GM18909 (cell line): Measurements from ENCODE around the gene AP4M1.

ENCODE experiments used
- ATAC-seq: cut with Tn5 transposase; IDR thresholded peaks from one replicate; pipeline ENCODE4 v1.9.1; 2021; ENCODE audit warnings: mild to moderate bottlenecking; ENCODE audit not compliant: unreplicated experiment, poor library complexity

AP4M1 gene, protein sequence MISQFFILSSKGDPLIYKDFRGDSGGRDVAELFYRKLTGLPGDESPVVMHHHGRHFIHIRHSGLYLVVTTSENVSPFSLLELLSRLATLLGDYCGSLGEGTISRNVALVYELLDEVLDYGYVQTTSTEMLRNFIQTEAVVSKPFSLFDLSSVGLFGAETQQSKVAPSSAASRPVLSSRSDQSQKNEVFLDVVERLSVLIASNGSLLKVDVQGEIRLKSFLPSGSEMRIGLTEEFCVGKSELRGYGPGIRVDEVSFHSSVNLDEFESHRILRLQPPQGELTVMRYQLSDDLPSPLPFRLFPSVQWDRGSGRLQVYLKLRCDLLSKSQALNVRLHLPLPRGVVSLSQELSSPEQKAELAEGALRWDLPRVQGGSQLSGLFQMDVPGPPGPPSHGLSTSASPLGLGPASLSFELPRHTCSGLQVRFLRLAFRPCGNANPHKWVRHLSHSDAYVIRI

DNA sequence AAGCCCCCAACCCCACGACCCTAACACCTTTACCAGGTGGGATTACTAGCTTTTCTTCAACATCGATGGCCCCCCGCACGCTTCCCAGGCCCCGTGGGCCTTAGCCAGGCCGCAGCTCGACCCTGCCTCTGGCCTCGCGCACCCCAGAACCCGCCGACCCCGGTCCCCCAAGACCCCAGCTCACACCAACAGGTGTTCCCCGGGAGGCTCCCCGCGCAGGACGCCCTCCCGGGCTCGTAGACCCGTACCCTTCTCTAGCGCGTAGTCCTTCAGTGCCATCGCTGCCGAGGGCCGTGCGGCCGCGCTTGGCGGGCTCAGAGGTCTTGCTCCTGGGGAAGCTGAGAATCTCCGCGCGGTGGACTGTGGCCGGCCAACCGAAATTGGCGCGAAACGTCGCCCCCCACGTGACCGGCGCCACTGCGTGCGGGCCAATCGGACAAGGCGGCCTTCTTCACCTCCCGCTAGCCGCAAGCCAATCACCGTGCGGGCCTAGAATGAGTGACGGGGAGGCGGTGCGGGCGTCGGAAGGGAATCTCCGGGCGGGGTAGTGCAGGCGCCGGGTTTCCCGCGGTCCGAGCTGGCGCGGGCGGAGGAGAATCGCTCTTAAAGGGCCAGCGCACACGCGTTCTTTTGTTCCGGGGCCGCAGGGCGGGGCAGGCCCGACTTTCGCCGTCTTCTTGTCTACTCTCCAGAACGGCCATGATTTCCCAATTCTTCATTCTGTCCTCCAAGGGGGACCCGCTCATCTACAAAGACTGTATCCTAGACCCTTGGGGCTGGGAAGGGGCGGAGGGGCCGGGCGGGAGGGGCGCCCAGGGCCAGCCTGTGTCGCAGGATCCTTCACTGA lies at the start of gene AP4M1, which contains the start of gene MCM7:
Gene AP4M1, plus strand, starts transcription at position 628 of the 847 bp plus-strand sequence. Its CDS starts 72 bp downstream, at position 700.
Gene MCM7, minus strand, starts transcription at position 382 of the 847 bp plus-strand sequence. Its CDS starts 103 bp downstream, at position 279.
- peak; percentile 85 for ATAC-seq

DNA sequence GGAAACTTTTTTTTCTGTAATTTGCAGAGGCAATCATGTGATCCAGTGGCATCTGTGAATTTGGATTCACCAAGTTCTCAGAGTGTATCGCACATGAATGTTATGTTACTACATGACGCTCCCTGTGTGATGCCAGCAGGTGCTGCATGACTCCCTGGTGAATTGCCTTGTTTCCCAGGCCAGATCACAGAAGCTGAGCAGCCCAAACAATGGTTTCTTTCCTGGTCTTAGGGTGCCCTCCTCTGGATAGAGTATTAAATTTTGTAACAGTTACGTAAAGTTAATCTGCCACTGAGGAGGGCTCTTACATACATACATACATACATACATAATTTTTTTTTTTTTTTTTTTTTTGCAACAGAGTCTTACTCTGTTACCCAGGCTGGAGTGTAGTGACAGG lies 48.2 kb upstream of the AP4M1 start:
- no peak for ATAC-seq

DNA sequence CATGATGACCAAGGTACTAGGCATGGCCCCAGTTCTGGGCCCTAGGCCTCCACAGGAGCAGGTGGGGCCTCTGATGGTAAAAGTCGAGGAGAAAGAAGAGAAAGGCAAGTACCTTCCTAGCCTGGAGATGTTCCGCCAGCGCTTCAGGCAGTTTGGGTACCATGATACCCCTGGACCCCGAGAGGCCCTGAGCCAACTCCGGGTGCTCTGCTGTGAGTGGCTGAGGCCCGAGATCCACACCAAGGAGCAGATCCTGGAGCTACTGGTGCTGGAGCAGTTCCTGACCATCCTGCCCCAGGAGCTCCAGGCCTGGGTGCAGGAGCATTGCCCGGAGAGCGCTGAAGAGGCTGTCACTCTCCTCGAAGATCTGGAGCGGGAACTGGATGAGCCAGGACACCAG lies 44.4 kb upstream of the AP4M1 start:
- ATAC-seq: no peak

DNA sequence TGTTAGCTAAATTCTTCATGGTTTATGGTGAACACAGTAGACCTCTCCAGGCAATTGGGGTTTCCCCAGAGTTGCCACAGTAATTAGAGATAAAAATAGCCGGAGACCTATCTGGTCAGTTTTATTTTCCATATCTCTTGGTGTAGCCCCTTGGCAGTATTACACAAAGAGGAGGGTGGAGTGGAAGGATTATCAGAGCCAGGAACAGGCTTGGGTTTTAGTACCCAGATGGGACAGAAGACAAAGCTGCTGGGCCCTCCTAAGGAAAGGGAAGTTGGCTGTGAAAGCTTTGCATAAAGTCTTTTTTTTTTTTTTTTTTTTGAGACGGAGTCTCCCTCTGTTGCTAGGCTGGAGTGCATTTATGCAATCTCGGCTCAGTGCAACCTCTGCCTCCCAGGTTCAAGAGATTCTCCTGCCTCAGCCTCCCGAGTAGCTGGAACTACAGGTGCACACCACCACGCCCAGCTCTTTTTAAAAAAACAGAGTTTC lies 42.1 kb upstream of the AP4M1 start:
- no peak for ATAC-seq

DNA sequence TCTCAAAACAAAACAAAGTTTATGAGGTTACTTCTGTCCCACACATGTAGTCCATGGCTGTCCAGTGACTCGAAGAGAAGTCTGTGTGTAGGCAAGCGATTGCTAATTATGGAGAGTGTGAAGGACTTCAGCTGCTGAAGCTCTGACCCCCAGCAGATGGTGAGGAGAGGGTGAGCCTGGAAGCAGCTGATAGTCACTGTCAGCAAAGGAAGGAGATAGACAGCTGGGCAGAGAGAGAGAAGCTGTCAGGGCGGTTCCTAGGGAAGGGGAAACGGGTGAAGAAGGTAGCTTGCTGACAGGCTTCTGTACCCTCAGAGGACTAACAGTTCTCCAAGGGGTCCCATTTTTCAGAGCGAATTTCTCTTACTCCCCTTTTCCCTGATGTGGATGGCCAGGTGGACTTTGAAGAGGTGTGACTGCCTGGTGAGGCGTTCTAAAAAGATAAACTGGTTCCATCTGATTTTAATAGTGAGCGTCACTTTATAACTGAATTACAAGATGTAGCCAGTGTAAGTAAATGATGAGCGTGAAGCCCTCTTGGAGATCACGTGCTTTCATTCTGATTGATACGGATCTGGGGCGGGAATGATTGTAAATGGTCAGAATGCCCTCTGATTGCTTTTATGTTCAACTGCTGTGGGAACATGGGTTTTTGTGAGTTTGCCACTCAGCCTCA lies 39.8 kb upstream of the AP4M1 start:
- ATAC-seq: no peak

DNA sequence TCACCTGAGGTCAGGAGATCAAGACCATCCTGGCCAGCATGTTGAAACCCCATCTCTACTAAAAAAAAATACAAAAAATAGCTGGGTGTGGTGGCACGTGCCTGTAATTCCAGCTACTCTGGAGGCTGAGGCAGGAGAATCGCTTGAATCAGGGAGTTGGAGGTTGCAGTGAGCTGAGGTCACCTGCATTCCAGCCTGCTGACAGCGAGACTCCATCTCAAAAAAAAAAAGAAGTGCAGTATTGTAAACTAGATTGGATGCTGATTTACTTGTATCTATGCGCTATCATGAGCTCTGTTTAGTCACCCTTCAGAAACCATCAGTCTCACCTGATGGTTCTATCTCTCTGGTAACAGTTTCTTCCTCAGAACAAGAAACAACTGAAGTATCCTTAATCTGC lies 38.1 kb upstream of the AP4M1 start:
- no peak for ATAC-seq

DNA sequence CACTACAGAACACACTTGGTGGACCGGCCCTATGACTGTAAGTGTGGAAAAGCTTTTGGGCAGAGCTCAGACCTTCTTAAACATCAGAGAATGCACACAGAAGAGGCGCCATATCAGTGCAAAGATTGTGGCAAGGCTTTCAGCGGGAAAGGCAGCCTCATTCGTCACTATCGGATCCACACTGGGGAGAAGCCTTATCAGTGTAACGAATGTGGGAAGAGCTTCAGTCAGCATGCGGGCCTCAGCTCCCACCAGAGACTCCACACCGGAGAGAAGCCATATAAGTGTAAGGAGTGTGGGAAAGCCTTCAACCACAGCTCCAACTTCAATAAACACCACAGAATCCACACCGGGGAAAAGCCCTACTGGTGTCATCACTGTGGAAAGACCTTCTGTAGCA lies 37.3 kb upstream of the AP4M1 start:
- no peak for ATAC-seq

DNA sequence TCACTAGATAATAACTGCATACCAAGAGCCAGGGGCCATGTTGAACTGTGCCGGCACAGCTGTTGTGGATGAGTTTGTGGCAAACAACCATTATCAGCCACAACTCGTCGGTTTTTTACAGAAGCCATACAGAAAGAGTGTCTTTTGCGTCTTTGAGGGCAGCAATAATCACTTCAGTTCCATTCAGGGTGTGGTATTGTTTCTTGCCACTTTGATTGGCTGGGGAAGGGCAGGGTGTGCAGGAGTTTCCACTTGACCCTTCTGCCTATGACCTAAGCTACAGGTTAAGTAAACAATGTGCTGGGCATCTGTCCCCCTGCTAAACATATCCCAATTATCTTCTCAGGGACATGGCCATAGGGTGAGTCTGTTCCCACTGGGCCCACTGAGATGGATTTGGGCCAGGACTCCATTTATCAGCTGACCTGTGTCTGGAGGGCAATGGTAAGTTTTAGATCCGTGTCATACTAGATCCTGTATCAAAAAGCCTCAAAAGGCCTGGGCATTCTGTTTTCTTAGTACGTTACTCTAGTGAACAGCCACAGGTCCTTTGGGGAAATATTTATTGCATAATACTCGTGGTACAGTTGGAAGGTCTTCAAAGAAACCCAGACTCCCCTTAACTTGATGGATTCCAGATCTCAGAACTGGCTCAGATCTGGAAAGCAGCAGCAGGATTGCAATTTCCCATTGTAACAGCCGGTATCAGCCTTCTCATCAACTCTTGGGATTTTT lies 35.8 kb upstream of the AP4M1 start:
- no peak for ATAC-seq

DNA sequence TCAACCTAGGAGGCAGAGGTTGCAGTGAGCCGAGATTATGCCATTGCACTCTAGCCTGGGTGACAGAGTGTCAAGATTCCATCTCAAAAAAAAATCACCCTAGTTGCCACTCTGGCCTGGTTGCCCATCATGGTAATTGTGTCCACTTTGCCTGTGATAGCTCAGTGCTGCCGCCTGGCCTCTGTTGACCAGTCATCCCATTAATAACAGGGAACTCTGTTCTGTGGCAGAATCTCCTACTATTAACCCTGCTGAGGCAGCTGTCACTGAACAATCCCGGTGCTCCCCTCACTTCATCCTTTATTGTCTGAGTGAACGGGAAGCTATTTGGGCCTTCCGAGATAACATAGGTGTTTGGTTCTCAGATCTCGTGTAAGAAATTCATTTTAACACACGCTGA lies 34.5 kb upstream of the AP4M1 start:
- ATAC-seq: no peak

DNA sequence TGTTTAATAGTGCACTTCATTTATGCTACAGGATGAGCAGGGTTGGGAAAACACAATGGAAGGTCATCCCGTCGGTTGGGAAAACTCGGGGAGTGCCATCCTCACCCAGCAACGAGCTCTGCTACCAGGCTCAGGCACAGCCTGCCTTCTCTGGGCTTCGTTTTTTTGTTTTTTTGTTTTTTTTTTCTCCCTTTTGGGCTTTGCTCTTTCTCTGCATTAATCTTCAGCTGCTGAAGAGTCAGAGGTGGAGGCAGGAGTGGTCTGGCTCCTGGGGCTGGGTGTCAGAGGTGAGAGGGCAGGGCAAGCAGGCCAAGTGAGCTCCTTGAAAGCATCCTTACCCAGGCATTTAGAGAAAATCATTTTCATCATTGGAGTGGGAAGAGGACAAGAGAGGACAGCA lies 31.5 kb upstream of the AP4M1 start:
- ATAC-seq: no peak

DNA sequence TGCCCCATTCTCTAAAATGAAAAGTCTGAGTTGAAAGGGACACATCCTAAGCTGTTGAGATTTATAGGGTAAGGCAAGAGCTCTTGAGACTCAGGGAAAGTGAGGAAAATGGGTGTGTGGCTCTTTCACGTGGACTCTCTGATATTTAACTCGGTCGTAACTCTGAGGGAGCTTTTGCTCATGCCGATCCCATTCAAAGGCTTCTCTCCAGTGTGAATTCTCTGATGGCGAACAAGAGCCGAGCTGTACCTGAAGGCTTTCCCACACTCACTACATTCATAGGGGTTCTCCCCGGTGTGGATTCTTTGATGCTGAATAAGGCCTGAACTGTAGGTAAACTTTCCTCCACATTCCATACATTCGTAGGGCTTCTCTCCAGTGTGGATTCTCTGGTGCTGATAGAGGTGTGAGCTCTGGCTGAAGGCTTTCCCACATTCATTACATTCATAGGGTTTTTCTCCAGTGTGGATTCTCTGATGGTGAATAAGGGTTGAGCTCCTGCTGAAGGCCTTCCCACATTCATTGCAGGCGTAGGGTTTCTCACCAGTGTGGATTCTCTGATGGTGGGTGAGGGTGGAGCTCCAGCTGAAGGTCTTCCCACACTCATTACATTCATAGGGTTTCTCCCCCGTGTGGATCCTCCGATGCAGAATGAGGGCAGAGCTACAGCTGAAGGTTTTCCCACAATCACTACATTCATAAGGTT lies 30.3 kb upstream of the AP4M1 start:
- ATAC-seq: no peak

DNA sequence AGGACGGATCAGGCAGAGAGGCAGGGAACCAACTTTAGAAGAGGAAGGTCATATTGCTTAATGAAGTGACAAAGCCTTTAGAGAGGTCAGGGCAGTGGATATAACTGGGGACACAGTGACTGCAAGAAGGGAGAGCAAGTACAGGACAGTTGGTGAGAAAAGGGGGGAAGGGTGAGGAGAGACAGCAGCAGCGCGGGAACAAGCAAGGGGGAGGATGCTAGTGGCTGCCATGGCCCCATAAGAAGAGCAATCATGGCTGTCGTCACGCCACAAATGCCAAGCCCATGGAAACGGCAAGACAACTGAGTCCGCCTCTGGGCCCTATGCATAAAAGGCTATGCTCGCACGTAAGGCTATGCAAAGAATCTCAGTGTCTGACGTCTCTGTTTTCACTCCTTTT lies 29.0 kb upstream of the AP4M1 start:
- no peak for ATAC-seq

DNA sequence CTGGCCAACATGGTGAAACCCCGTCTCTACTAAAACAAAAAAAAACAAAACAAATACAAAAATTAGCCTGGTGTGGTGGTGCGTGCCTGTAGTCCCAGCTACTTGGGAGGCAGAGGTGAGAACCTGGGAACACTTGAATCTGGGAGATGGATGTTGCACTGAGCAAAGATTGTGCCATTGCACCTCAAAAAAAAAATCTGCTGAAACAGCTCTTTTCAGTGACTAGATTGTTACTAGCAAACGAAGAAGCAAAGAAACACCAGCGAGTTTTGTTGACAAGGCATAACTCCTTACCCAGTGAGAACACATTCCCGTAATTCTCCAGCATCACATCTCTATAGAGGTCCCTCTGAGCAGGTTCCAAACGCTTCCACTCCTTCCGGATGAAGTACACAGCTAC lies 26.6 kb upstream of the AP4M1 start:
- ATAC-seq: no peak

DNA sequence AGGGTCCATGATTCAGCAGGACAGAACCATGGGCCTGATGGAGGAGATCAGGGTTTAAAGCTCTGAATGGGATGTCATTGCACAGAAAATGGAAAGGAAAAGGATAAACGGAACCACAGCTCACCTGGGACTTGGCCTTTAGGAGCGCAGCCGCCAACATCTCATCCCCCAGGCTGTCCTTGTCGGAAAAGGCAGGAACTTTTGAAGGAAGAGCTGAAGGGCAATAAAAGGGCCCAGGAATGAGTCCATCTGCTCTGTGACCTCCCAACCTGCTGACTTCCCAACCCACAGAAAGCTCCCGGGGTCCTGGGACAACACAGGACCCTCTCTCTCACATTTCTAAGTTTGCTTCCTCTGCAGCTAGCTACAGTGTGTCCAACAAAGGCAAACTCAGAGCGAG lies 26.0 kb upstream of the AP4M1 start:
- no peak for ATAC-seq

DNA sequence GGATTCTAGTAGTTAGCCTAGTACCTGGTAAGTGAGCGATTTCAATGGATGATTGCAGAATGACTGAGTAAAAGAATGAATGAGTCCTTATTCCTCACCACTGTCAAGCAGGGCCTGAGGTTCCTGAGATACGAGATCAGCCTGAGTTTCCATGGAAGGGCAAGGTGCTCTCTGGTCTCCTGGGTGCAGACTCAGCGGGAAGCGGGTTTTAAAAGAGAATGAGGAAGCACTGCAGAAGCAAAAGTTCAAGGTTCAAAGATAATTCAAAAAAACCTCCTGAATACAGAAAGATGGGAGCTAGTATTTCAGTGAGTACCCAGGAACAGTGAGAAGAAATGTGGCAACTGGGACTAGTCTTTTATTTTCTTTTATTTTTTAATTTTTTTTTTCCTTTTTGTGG lies 24.2 kb upstream of the AP4M1 start:
- ATAC-seq: no peak

DNA sequence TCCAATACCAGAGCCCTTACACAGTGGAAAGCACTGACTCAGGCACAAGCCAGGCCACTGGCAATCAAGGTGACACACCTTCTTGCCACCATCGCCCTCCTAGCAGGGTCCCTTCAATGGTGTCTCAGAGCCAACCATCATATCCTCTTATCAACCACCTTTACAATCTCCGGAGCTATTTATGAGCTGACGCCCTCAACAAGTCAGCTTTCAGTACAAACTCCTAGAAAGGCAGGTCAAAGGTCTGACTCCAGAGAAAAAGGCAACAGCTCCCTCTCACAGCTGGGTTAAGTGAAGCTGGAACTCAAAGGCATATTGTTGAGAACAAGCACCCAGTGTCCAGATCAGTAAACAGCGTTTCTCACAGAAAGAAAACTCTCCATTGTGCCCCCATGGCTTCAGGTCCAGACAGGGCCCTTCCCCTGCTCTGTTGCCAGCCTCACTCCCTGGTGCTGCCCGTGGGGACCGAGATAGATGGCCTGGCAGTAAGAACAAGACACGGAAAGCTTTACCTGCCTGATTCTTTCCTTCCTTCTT lies 22.4 kb upstream of the AP4M1 start:
- no peak for ATAC-seq

DNA sequence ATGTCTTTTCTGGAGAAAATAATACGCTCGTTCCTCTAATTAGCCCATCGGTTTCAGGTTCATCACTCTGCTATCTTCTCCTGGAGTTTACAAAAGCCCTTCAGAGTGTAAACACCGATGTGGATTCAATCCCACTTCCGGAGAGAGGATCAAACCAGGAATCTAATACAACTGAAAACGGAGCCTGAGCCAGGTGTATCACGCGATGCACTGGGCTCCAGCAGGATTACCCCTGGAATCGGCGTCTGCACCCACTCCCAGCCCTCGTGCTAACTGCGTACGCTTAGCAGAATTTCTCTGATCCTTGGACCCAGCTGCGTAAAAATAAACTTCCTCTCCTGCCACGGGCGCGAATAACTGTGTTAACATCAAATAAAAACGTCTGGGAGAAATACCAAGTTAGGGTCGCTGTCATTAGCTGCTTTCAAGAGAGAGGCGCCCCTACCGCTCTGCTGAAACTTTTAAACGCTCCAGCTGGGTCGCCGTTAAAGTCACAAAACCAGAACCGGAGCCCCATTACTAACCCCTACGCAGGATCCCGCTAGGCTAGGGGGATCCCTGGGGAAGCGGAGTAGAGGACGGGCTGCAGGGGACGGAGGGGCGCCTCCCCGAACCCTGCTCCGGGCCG lies 20.4 kb upstream of the AP4M1 start:
- ATAC-seq: no peak

DNA sequence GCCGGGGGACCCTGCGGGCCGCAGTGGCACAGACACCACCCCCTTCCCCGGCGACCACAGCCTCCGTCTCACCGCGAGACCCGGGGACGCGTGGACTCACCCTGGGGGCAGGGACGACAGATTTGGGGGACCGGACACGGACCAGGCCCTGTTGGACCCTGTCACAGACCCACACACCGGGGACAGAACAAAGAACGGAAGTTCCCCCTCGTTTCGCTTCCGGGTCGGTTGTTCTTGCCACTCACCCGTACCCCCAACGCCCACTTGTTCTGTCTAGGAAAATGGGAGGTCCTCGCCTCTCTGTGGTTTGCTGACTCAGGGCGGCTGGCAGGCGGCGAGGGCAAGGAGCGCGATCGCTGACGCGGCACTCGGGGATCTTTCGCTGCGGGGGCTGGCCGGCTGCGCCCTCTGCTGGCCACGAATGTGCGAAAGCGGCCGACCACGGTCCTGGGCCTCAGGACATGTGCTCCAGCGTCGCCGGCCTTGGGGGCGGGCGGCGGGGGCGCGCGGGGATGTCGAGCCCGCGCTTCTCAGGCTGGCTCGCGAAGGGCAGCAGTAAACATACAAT lies 19.8 kb upstream of the AP4M1 start, which contains the start of gene ZNF3:
Gene ZNF3, minus strand, starts transcription at position 189 of the 568 bp plus-strand sequence. CDS start 4,366 bp downstream, outside the sequence.
- ATAC-seq: peak; percentile 93
